ENCODE results near the gene NEK2.
"Not testable (repeated sequence)": the region's sequence is repeated elsewhere in the genome, so short reads cannot be mapped to it uniquely, and the experiment has no call there.

NEK2 gene

DNA sequence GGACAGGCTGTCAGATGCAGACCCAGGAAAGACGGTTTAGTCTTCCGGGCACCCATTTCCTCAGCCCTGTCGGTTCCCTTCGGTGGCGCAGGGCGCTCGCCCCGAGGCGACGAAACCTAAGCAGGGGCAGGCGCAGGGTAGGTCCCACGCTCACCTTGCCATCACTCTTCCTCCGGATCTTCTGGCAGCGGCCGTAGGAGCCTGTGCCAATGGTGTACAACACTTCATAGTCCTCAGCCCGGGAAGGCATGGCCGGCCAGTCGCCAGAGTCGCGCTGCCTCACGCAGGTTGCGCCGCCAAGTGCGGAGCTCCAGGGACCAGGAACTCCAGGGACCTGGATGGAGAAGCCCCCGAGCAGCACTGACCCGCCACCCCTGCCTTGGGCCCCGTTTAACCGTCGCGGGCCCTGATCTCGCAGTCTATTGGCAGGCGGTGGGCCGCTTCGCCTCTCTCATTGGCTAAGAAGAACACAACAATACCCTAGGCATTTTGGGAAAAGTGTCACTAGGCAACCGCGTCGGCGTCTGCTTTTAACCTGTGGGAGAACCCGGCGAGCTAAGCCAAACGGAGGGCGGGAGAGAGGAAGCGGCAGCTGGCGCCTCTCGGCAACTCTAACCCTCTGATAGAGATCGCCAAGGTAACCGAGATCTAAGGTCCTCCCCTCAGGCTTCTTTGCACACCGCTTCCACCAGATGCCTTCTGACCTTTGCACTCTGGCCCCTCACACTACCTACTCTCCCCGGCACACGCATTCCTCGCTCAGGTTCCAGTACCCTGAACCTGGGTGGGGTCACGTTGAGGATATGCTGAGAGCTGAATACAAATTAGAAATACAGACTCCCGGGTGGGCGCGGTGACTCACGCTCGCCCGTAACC is at the start of gene NEK2:
TSS of gene NEK2 (minus strand) at position 392 of the 876 bp plus-strand sequence. CDS start at position 250, 142 bp downstream.
- DNase-seq = peak; percentile 82

- DNase-seq = no peak
Measured at GRCh38 chr1:211724687-211725196, 49.3 kb upstream of the NEK2 start.

- no peak for DNase-seq
Measured at GRCh38 chr1:211723273-211723672, 47.9 kb upstream of the NEK2 start.

- no peak for DNase-seq
Measured at GRCh38 chr1:211722277-211723175, 47.1 kb upstream of the NEK2 start.

DNA sequence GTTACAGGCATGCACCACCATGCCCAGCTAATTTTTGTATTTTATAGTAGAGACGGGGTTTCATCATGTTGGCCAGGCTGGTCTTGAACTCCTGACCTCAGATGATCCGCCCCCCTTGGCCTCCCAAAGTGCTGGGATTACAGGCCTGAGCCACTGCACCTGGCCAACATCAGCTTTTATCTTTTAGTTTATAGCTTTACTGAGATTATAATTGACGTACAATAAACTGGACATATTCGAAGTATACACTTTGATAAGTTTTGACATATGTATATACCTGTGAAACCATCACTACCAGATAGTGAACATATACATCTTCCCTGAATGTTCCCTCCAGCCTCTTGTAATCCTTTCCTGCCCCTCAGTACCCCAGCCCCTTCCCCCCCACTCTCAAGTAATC is 41.1 kb upstream of the NEK2 start:
- DNase-seq = not testable (repeated sequence)

- DNase-seq = no peak
Measured at GRCh38 chr1:211715971-211716370, 40.5 kb upstream of the NEK2 start.

DNA sequence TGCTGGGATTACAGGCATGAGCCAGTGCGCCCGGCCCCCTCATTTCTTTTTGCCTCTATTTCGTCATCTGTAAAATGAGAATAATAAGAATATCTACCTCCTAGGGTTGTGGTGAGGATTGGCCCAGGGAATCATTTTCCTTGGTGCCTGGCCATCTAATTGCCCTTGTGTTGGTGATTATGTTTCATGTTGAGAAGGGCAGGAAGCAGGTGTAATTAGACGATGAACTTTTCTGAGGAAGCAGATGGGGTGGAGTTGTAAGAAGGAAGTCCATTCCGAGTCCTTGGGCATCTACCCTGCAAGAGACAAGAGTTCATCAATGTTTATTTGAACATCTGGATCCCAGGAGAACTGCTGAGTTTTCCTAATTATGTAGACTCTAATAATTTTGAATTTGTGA is 38.7 kb upstream of the NEK2 start:
- no peak for DNase-seq

GRCh38 chr1:211713231-211713630 is 37.8 kb upstream of the NEK2 start:
- DNase-seq = no peak

GRCh38 chr1:211711315-211711705 is 35.9 kb upstream of the NEK2 start:
- DNase-seq = no peak

DNA sequence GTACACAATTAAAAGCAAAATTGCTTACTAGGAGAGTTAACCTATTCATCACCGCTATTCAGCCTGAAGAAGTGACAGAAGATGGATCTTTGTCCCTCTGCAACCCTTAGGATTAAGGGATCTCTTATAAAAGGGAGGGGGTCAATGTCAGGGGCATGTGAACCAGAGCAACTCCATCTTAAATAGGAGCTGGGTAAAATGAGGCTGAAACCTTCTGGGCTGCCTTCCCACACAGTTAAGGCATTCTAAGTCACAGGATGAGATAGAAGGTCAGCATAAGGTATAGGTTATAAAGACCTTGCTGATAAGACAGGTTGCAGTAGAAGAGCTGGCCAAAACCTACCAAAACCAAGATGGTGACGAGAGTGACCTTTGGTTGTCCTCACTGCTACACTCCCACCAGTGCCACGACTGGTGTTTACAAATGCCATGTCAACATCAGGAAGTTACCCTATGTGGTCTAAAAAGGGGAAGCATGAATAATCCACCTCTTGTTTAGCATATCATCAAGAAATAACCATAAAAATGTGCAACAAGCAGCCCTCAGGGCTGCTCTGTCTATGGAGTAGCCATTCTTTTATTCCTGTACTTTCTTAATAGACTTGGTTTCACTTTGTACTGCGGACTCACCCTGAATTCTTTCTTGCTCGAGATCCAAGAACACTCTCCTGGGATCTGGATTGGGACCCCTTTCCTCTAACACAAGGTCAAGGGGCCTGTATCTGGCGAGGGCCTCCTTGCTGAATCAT is 35.3 kb upstream of the NEK2 start:
- DNase-seq = no peak

- no peak for DNase-seq
Measured at GRCh38 chr1:211708926-211709325, 33.5 kb upstream of the NEK2 start.

- DNase-seq = no peak
Measured at GRCh38 chr1:211708006-211708405, 32.6 kb upstream of the NEK2 start.

GRCh38 chr1:211705467-211706091 is 30.2 kb upstream of the NEK2 start:
- no peak for DNase-seq

- DNase-seq = no peak
Measured at GRCh38 chr1:211704543-211704942, 29.1 kb upstream of the NEK2 start.

DNA sequence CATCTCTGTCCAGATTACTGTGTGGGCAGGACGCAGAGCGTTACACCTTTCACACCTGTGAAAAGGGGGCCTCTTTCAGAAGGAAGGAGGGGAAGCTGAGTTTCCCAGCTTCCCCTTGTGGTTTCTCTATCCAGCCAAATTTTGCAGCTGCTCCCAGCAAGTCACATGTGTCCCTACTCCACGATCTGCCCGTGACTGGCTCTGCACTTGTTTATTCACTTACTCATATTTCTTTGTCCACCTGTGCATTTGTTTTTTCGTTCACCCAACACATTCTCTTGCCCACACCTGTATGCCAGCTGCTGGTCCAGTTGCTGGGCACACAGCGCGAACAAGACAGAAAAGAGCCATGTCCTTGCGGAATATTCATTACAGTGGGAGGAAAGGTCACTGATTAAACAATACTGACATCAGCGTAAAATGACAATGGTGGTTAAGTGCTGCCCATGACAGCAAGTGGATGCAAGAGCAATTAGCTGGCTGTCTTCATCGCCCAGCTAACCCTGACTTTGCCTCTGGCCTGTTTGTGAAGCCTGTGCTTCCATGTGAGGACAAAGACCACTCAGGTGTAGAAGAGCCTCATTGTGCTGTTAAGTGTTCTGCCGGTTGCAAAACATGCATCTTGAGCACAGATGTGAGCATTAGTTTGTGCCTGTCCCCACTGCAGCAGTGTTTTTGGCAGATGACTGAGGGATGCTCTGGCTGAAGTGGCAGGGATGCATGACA is 28.6 kb upstream of the NEK2 start:
- no peak for DNase-seq

GRCh38 chr1:211701733-211702132 is 26.3 kb upstream of the NEK2 start:
- no peak for DNase-seq

DNA sequence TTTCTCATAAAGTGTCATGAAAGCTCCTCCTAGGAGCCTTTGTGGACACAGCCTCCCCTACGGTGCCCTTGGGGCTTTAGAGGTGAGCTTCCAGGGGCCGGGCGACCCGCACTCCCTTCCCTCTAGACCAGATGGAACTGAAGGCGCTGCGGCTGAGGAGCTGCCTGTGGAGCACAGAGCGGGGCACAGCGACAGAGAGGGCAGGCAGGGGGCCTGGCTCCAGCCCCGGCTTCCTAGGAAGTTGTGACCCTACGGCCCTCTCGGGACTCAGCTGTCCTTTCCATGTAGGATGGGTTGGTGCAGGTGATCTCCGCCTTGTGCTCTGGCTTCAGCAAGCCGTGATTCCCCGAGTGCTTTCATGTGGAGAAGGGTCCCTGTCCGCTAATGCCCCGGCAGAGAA is 23.6 kb upstream of the NEK2 start:
- DNase-seq = no peak

DNA sequence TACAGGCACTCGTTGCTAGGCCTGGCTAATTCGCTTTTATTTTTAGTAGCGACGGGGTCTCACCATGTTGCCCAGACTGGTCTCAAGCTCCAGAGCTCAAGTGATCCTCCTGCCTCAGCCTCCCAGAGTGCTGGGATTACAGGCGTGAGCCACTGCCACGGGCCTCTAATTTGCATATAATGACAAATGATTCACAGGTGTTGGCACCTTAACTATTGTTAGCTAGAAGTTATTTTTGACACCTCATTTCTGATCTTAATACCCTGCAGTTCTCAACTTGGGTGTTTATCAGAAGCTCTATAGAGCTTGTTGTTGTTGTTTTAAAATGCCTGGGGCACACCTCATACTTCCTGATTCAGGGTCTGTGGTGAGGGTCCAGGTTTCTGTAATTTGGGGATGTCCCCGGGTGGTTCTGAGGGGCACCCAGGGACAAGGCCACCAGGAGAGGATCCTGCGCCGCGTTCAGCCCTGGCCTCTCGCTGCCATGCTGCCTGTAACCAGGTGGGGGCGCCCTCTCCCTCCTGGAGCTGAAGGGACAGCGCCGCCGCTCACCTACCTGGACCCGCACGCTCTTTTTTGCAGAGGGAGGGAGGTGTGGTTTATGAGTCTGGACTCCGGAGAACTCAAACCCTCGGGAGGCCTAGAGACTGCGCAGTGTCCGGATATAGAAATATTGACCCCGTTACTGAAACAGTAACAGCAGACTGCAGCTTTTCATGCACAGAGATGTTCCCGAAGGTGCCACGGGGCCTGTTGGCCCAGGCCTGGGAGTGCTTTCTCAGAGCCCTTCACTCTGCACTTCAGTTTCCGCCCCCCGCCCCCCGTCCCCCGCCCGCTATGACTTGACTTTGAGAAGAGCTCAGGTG is 23.0 kb upstream of the NEK2 start:
- DNase-seq = no peak

DNA sequence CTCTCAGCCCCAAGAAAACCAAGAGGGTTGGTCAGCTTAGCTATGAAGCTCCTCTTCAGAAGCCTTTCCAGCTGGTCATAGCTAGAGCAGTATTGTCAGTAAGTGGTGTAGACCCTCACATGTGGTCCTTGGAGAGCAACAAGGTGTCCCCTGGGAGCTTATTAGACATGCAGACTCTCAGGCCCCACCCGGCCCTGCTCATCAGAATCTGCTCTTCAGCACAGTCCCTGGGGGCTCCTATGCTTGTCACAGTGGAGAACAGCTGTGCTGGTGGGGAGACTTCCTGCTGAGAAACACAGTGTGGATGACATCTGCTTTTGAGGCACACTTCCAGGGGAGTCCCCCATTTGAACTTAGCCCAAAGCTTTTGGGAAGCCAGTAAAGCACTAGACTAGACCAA is 21.9 kb upstream of the NEK2 start:
- no peak for DNase-seq

GRCh38 chr1:211695135-211695816 is 19.9 kb upstream of the NEK2 start:
- peak; percentile 64 for DNase-seq
